IMR-90 (cell line): ENCODE measurements around the gene CTRL.

Source experiments
- CEBPB ChIP-seq: IDR thresholded peaks from 2 replicates; pipeline ENCODE4 v1.6.1; 2012; ENCODE audit warnings: low read depth, low read length, improper control_type of control experiment
- MAZ ChIP-seq: IDR thresholded peaks from 2 replicates; pipeline ENCODE4 v1.6.1; 2012; ENCODE audit warnings: low read depth, mild to moderate bottlenecking, low read length, improper control_type of control experiment, moderate library complexity, borderline replicate concordance
- POLR2A ChIP-seq: IDR thresholded peaks from 2 replicates; pipeline ENCODE4 v1.6.1; 2012; ENCODE audit warnings: mild to moderate bottlenecking, low read depth, low read length
- RAD21 ChIP-seq: IDR thresholded peaks from 2 replicates; pipeline ENCODE4 v1.6.1; 2012; ENCODE audit warnings: low read length, improper control_type of control experiment
- RCOR1 ChIP-seq: IDR thresholded peaks from 2 replicates; pipeline ENCODE4 v1.6.1; 2012; ENCODE audit warnings: mild to moderate bottlenecking, low read length, improper control_type of control experiment; ENCODE audit not compliant: insufficient replicate concordance
- RFX5 ChIP-seq: IDR thresholded peaks from 2 replicates; pipeline ENCODE4 v1.8.0; 2012; ENCODE audit warnings: low read depth, mild to moderate bottlenecking, low read length, moderate library complexity
- SMC3 ChIP-seq: fragments of 150-350 bp; IDR thresholded peaks from 2 replicates; pipeline ENCODE4 v1.6.1; 2016; ENCODE audit warnings: low read depth, mild to moderate bottlenecking, antibody characterized with exemption, low read length, moderate library complexity
- TF ChIP-seq, protein P1 (sequence below): fragments of 150-350 bp; IDR thresholded peaks from 2 replicates; pipeline ENCODE4 v1.6.1; 2016; ENCODE audit warnings: low read depth, mild to moderate bottlenecking, low read length, moderate library complexity, borderline replicate concordance
- TF ChIP-seq, protein P2 (sequence below): conservative IDR thresholded peaks from 2 replicates; pipeline ENCODE4 v1.5.1; 2012; ENCODE audit warnings: mild to moderate bottlenecking, low read depth, low read length, improper control_type of control experiment

DNA sequence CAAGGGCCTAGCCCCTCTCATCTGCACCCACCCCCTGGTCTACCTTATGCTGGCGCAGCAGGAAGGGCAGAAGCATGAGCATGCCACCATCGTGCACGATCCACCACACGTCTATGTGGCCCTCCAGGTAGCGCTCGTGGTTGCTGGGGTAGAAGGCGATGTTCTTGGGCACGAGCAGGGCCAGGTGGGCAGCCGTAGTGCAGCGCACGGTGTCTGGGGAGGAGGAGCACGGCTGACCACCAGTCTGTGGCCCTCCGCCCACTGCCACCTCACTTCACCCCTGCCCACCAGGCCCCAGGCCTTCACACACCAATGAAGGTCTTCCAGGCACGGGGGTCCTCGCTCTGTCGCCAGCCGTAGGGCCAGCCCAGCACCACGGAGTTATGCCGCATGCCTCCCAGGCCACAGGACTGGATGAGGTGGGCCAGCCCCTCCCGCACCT lies 14.5 kb upstream of the CTRL start:
- TF ChIP-seq MAZ: no peak
- TF ChIP-seq, protein P1, sequence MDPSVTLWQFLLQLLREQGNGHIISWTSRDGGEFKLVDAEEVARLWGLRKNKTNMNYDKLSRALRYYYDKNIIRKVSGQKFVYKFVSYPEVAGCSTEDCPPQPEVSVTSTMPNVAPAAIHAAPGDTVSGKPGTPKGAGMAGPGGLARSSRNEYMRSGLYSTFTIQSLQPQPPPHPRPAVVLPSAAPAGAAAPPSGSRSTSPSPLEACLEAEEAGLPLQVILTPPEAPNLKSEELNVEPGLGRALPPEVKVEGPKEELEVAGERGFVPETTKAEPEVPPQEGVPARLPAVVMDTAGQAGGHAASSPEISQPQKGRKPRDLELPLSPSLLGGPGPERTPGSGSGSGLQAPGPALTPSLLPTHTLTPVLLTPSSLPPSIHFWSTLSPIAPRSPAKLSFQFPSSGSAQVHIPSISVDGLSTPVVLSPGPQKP: no peak
- no peak for TF ChIP-seq SMC3
- no peak for TF ChIP-seq POLR2A
- no peak for TF ChIP-seq CEBPB
- TF ChIP-seq, protein P2, sequence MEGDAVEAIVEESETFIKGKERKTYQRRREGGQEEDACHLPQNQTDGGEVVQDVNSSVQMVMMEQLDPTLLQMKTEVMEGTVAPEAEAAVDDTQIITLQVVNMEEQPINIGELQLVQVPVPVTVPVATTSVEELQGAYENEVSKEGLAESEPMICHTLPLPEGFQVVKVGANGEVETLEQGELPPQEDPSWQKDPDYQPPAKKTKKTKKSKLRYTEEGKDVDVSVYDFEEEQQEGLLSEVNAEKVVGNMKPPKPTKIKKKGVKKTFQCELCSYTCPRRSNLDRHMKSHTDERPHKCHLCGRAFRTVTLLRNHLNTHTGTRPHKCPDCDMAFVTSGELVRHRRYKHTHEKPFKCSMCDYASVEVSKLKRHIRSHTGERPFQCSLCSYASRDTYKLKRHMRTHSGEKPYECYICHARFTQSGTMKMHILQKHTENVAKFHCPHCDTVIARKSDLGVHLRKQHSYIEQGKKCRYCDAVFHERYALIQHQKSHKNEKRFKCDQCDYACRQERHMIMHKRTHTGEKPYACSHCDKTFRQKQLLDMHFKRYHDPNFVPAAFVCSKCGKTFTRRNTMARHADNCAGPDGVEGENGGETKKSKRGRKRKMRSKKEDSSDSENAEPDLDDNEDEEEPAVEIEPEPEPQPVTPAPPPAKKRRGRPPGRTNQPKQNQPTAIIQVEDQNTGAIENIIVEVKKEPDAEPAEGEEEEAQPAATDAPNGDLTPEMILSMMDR: no peak
- TF ChIP-seq RAD21: no peak
- TF ChIP-seq RCOR1: no peak
- no peak for TF ChIP-seq RFX5
